VCaP (cell line): ENCODE measurements around the gene TMEM108.

Source experiments
- H3K27ac ChIP-seq: fragments of 450-650 bp; 2 replicates; pipeline ENCODE4 v1.5.1; 2017
- CTCF ChIP-seq: fragments of 450-650 bp; conservative IDR thresholded peaks from 2 replicates; pipeline ENCODE4 v1.5.1; 2017; ENCODE audit warnings: mild to moderate bottlenecking, moderate library complexity

TMEM108 gene

GRCh38 chr3:133254151-133254550, 216.0 kb downstream of the TMEM108 start:
- no peak overlapping the region for H3K27ac ChIP-seq

GRCh38 chr3:133254716-133255115, 216.5 kb downstream of the TMEM108 start:
- no peak for TF ChIP-seq CTCF
- H3K27ac ChIP-seq = no peak overlapping the region

More at GRCh38 chr3:133254151-133254550, 216.0 kb downstream of the TMEM108 start:
- TF ChIP-seq CTCF = no peak

DNA sequence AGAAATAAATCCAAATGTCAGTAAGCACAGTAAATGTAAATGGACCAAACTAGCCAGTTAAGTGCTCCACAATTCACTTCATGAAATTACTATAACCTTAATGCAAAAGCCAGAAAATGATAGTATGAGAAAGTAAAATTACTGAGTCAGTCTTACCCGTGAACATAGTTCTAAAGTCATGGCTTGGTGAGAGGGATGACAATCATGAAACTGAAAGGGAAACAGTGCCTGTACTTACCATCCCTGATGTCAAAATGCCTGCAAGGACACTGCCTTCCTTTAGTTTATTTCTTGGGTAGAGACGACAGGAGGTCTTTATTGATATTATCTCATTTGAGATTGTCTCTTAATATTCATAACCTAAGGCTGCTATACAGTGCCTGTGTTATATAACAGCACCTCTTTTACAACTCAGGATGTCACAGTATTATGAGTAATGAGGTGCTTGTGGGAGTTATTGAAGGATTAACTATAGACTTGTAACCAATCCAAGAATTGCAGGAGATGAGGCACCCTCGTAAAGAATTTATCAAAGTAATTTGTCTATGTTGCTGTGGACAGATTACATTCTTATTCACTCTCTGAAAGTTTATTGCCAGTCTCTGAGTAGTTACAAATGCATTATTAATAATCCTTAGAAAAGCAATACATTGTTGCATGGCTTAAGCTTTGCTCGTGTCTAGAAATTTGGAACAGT, 218.7 kb downstream of the TMEM108 start:
- no peak for TF ChIP-seq CTCF
- no peak overlapping the region for H3K27ac ChIP-seq

DNA sequence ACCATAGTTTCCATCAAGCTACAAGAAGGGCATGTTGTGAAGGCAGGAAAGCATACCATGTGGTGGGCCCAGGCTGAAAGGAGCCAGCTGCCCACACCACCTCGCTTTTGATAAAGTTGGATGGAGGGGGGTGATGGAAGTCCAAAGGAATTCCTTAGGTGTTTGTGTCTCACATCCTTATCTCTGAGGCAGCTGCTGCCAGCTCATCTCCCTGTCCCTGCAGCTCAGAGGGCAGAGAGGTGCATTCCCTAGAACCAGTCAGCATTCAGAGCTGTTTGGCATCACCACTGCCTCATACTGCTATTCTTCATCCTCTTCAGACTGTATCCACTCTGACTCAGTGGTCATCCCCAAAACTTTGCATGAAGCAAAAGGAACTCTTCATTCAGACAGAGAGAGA, 220.2 kb downstream of the TMEM108 start:
- TF ChIP-seq CTCF = no peak
- H3K27ac ChIP-seq = no peak overlapping the region

GRCh38 chr3:133259767-133260166, 221.6 kb downstream of the TMEM108 start:
- no peak overlapping the region for H3K27ac ChIP-seq
- TF ChIP-seq CTCF = no peak

GRCh38 chr3:133262333-133262732, 224.1 kb downstream of the TMEM108 start:
- TF ChIP-seq CTCF = no peak
- no peak overlapping the region for H3K27ac ChIP-seq

DNA sequence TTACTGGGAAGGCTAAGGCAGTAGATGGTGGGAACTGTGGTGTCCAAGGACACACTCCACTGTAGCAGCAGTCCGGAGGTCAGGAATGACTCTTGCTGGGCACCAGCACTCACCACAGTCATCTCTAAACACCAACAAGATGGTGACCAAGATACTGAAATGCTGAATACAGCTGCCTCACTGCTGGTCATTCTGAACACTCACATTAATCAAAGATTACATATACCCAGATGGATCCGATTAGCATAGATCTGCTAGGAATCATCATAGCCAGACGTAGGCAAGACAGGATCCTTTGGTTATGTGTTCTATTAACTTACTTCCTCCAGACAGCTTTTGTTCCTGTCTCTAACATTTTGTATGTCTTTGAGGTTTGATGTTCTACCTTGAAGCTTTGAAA, 226.7 kb downstream of the TMEM108 start:
- TF ChIP-seq CTCF = no peak
- H3K27ac ChIP-seq = no peak overlapping the region
